Measurements from ENCODE around the gene SSX2IP. TPM values are rescaled to one million over a fixed set of nuclear protein-coding genes. Genes with fewer than 3 reads are reported as not detected.

SSX2IP gene
- total and polyA plus RNA-seq, 2 experiments from 2014 or later = 12.3 to 20.5 TPM

- TF ChIP-seq CTCF (IDR thresholded peaks at IDR 0.05; ENCODE audit: low read depth, low read length) = peak; percentile 65
- H3K27ac ChIP-seq = peak overlapping the region; percentile 41
- H3K36me3 ChIP-seq = no peaks in the 10 kb centered on the region
- H3K4me3 ChIP-seq = no peak overlapping the region
- H3K9me3 ChIP-seq (ENCODE audit: low read depth) = no peaks in the 10 kb centered on the region
- DNase-seq (ENCODE audit: low read depth in 1 of 2, low spot score in 1 of 2) = peak in 1 of 2 donors; percentile 90
- H3K27me3 ChIP-seq = no peaks in the 10 kb centered on the region
- no peaks in the 10 kb centered on the region for H3K4me1 ChIP-seq (ENCODE audit: low read depth)
Measured at GRCh38 chr1:84603941-84604830, 86.1 kb downstream of the SSX2IP start.

GRCh38 chr1:84603223-84603622, 87.0 kb downstream of the SSX2IP start:
- peak in 1 of 2 donors; percentile 80 for DNase-seq (ENCODE audit: low read depth in 1 of 2, low spot score in 1 of 2)
- peak overlapping the region; percentile 41 for H3K27ac ChIP-seq
- H3K4me1 ChIP-seq (ENCODE audit: low read depth) = no peaks in the 10 kb centered on the region
- H3K9me3 ChIP-seq (ENCODE audit: low read depth) = no peaks in the 10 kb centered on the region
- no peak for TF ChIP-seq CTCF (IDR thresholded peaks at IDR 0.05; ENCODE audit: low read depth, low read length)
- H3K36me3 ChIP-seq = no peaks in the 10 kb centered on the region
- H3K27me3 ChIP-seq = no peaks in the 10 kb centered on the region
- H3K4me3 ChIP-seq = no peak overlapping the region

GRCh38 chr1:84600796-84601195, 89.5 kb downstream of the SSX2IP start:
- no peaks in the 10 kb centered on the region for H3K36me3 ChIP-seq
- no peak overlapping the region for H3K4me3 ChIP-seq
- TF ChIP-seq CTCF (IDR thresholded peaks at IDR 0.05; ENCODE audit: low read depth, low read length) = no peak
- no peaks in the 10 kb centered on the region for H3K9me3 ChIP-seq (ENCODE audit: low read depth)
- DNase-seq (ENCODE audit: low read depth in 1 of 2, low spot score in 1 of 2) = no peak
- H3K27me3 ChIP-seq = no peaks in the 10 kb centered on the region
- no peak overlapping the region for H3K27ac ChIP-seq
- H3K4me1 ChIP-seq (ENCODE audit: low read depth) = no peaks in the 10 kb centered on the region

- TF ChIP-seq CTCF (IDR thresholded peaks at IDR 0.05; ENCODE audit: low read depth, low read length) = no peak
Measured at GRCh38 chr1:84598846-84599741, 91.2 kb downstream of the SSX2IP start.

GRCh38 chr1:84598418-84598817, 91.8 kb downstream of the SSX2IP start:
- Histone ChIP-seq H3K4me3 (no peak overlapping the region), H3K4me1 (ENCODE audit: low read depth) (no peaks in the 10 kb centered on the region), H3K9me3 (ENCODE audit: low read depth) (no peaks in the 10 kb centered on the region), H3K36me3 (no peaks in the 10 kb centered on the region), H3K27ac (no peak overlapping the region), H3K27me3 (no peaks in the 10 kb centered on the region)
- no peak for TF ChIP-seq CTCF (IDR thresholded peaks at IDR 0.05; ENCODE audit: low read depth, low read length)
- DNase-seq (ENCODE audit: low read depth in 1 of 2, low spot score in 1 of 2) = peak in 1 of 2 donors; percentile 40

More at GRCh38 chr1:84598846-84599741, 91.2 kb downstream of the SSX2IP start:
- Histone ChIP-seq H3K4me1 (ENCODE audit: low read depth) (no peaks in the 10 kb centered on the region), H3K27me3 (no peaks in the 10 kb centered on the region), H3K27ac (no peak overlapping the region), H3K4me3 (no peak overlapping the region), H3K36me3 (no peaks in the 10 kb centered on the region), H3K9me3 (ENCODE audit: low read depth) (no peaks in the 10 kb centered on the region)
- peak in 1 of 2 donors; percentile 75 for DNase-seq (ENCODE audit: low read depth in 1 of 2, low spot score in 1 of 2)
